Nephron (organoid): ENCODE measurements around the gene TMBIM4.
"Not testable (repeated sequence)": the region's sequence is repeated elsewhere in the genome, so short reads cannot be mapped to it uniquely, and the experiment has no call there.

Experiments used
- H3K27ac Mint-ChIP-seq, 3 experiments: 2 replicates each; pipeline ENCODE4 v1.8.0; 2020; ENCODE audit warnings: mixed read lengths in 3 of 3, mild to moderate bottlenecking in 2 of 3, moderate library complexity in 1 of 3
- H3K27me3 Mint-ChIP-seq: 2 replicates; pipeline ENCODE4 v1.8.0; 2021; ENCODE audit warnings: low read depth, mild to moderate bottlenecking, moderate library complexity, mixed read lengths
- H3K36me3 Mint-ChIP-seq: 2 replicates; pipeline ENCODE4 v1.8.0; 2020; ENCODE audit warnings: low read depth, mixed read lengths
- H3K4me1 Mint-ChIP-seq: 2 replicates; pipeline ENCODE4 v1.8.0; 2020; ENCODE audit warnings: mixed read lengths
- H3K4me3 Mint-ChIP-seq, 3 experiments: 2 replicates each; pipeline ENCODE4 v1.8.0; 2020; ENCODE audit warnings: mild to moderate bottlenecking in 3 of 3, mixed read lengths in 3 of 3, moderate library complexity in 2 of 3
- H3K9me3 Mint-ChIP-seq: 2 replicates; pipeline ENCODE4 v1.8.0; 2020; ENCODE audit warnings: mixed read lengths
- TF ChIP-seq, protein P1 (sequence below), 3 experiments: fragments of 200-600 bp; sonication (generic); IDR thresholded peaks; one replicate each; pipeline ENCODE4 v1.5.0; 2021; ENCODE audit warnings: antibody characterized with exemption in 3 of 3; ENCODE audit not compliant: unreplicated experiment in 3 of 3

TMBIM4 gene

DNA sequence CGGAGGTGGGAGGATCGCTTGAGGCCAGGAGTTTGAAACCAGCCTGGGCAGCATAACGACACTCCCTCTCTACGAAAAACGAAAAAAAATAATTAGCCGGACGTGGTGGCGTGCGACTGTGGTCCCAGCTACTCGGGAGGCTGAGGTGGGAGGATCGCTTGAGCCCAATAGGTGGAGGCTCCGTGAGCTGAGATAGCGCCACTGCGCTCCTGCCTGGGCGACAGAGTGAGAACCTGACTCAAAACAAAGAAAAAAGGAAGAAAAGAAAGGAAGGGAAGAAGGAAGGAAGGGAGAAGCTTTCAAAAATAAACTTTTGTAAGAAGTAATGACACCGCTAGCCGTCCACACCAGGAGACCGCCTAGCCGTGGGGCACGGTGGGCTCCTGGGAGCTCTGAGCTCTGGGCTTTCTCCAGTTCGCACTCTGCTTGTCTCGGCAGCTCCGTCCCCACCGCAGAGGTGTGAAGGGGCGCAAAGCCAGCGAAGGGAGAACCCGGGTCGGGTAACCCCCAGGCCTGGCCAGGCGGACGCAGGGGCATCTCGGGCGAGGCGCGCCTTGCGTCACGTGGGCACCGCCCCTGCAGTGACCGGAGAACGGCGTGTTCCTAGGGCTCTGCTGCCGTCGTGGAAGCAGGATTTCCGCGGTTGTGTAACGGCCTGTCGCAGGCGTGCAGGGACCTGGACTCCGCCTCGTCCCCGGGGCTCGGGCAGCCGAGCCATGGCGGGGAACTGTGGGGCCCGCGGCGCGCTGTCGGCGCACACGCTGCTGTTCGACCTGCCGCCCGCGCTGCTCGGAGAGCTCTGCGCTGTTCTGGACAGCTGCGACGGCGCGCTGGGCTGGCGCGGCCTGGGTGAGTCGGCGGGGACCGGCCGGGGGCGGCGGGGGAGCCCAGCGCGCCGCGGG is 19.0 kb upstream of the TMBIM4 start, which contains the start of gene IRAK3:
Gene IRAK3, plus strand, starts transcription at position 631 of the 902 bp plus-strand sequence. Its CDS starts 86 bp downstream, at position 717.
- peak within 1 kb of the TSS; percentile 58 to 77 (median 75) for H3K4me3 Mint-ChIP-seq
- peaks cover 31% of the 10 kb centered on the region for H3K27me3 Mint-ChIP-seq
- no peak within 1 kb of the TSS for H3K27ac Mint-ChIP-seq
- TF ChIP-seq, protein P1, sequence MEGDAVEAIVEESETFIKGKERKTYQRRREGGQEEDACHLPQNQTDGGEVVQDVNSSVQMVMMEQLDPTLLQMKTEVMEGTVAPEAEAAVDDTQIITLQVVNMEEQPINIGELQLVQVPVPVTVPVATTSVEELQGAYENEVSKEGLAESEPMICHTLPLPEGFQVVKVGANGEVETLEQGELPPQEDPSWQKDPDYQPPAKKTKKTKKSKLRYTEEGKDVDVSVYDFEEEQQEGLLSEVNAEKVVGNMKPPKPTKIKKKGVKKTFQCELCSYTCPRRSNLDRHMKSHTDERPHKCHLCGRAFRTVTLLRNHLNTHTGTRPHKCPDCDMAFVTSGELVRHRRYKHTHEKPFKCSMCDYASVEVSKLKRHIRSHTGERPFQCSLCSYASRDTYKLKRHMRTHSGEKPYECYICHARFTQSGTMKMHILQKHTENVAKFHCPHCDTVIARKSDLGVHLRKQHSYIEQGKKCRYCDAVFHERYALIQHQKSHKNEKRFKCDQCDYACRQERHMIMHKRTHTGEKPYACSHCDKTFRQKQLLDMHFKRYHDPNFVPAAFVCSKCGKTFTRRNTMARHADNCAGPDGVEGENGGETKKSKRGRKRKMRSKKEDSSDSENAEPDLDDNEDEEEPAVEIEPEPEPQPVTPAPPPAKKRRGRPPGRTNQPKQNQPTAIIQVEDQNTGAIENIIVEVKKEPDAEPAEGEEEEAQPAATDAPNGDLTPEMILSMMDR (IDR thresholded peaks at IDR 0.05; ENCODE audit: unreplicated experiment in 3 of 3) = no peak
- H3K9me3 Mint-ChIP-seq = peaks cover 7% of the 10 kb centered on the region
- no peaks in the 10 kb centered on the region for H3K36me3 Mint-ChIP-seq
- no peaks in the 10 kb centered on the region for H3K4me1 Mint-ChIP-seq

DNA sequence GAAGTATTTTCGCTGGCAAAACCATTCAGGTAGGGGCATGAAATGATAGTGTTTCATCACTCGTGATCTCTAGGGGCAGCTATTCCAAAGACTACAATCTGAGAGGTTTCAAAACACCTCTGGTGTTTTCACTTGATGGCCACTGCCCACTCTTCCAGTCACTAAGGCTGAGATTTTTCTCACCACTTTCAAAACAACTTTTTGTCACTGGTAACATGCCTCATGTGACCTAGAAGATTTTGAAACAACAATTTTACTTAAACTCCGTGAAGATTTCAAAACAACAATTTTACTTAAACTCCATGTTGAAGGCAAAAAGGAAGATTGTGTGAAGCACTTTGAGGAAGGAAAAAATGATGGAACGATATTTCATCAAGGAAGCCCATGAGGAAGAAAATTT is 18.0 kb upstream of the TMBIM4 start:
- peaks cover 31% of the 10 kb centered on the region for H3K27me3 Mint-ChIP-seq
- peaks cover 7% of the 10 kb centered on the region for H3K9me3 Mint-ChIP-seq
- TF ChIP-seq, protein P1 (IDR thresholded peaks at IDR 0.05; ENCODE audit: unreplicated experiment in 3 of 3) = no peak
- peak overlapping the region; percentile 26 to 77 (median 51) for H3K4me3 Mint-ChIP-seq
- H3K36me3 Mint-ChIP-seq = no peaks in the 10 kb centered on the region
- no peak overlapping the region for H3K27ac Mint-ChIP-seq
- H3K4me1 Mint-ChIP-seq = no peaks in the 10 kb centered on the region

DNA sequence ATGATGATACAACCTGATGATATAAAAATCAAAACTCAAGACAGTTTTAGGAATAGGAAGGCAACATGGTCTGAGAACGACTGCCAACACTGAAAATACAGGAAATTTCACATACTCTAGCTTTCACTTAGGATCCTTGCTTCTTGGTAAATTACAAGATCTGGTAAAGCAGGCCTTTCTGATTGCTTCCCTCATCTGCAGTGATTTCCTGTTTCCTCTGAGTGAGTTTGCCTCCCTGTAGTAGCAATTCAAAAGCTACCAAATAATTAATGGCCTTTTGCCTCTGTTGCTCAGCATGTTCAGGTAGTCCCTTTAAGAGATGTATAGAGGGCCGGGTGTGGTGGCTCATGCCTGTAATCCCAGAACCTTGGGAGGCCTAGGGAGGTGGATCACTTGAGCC is 17.2 kb upstream of the TMBIM4 start:
- Mint-ChIP-seq H3K36me3 (no peaks in the 10 kb centered on the region), H3K4me3 (peak overlapping the region in 2 of 3 experiments; percentile 23 to 36), H3K27ac (no peak overlapping the region), H3K9me3 (peaks cover 7% of the 10 kb centered on the region), H3K4me1 (no peaks in the 10 kb centered on the region), H3K27me3 (peaks cover 36% of the 10 kb centered on the region)
- TF ChIP-seq, protein P1 (IDR thresholded peaks at IDR 0.05; ENCODE audit: unreplicated experiment in 3 of 3) = no peak

DNA sequence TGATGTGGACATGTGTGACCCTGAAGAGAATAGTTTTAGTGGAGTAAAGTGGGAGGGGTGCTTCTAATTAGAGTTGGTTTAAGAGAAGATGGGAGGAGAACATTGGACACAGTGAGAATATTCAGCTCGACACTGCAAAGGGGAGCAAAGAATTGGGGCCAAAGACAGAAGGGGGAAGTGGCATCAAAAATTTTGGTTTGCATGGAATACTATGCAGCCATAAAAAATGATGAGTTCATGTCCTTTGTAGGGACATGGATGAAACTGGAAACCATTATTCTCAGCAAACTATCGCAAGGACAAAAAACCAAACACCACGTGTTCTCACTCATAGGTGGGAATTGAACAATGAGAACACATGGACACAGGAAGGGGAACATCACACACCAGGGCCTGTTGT is 15.0 kb upstream of the TMBIM4 start:
- H3K36me3 Mint-ChIP-seq, H3K4me1 Mint-ChIP-seq, H3K9me3 Mint-ChIP-seq, H3K27ac Mint-ChIP-seq, H3K4me3 Mint-ChIP-seq: not testable (repeated sequence)
- H3K27me3 Mint-ChIP-seq = peaks cover 32% of the 10 kb centered on the region

DNA sequence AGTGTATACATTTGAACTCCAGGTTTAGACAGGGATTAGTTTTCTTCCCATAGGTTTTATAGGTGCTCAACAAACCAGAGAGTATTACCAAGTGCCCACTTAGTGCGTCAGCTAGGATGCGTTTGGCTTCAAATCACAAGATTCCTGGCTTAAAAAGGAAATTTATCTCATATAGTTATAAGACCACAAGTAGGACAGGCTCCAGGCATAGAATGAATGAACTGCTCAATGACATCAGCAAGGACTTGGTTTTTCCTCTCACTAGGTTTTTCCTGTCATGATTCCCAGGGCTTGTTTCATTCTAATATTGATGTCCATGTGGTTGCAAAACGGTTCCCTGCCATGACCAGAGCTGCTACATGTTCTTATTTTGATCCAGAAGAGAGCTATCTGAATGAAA is 13.2 kb upstream of the TMBIM4 start:
- Mint-ChIP-seq H3K4me1 (no peaks in the 10 kb centered on the region), H3K27ac (no peak overlapping the region), H3K4me3 (no peak overlapping the region)

DNA sequence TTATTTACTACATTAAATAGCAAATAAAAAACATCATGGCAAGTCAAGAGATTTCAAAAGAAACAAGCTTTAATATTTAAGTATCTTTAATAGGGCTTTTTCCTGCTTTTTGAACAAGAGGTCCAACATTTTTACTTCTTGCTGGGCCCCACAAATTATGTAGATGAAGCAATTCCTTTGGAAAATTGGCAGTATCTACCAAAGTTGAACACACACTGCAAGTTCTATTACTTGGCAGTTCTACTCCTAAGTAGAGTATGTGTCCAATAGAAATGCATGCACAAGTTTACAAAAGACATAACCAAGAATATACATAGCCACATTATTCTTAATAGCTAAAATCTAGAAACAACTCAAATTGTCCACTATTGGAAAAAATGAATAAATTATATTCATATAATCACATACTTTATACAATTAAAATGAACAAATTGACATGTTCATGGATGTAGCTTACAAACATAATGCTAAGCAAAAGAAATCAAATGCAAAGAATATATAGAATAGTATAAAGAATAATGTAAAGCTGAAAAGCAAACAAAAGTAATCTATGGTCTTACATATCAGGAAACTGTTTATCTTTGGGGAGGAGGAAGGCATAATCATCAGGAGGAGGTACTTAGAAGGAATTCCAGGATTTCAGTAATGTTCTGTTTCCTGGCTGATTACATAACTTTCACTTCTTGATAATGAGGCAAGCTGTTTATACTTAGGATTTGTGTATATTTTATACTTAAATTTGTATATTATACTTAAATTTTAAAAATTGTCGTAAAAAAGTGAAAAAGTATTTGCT is 6.5 kb upstream of the TMBIM4 start:
- Mint-ChIP-seq H3K36me3 (no peaks in the 10 kb centered on the region), H3K27ac (peak overlapping the region in 1 of 3 experiments; percentile 15), H3K27me3 (no peaks in the 10 kb centered on the region), H3K4me3 (no peak overlapping the region), H3K9me3 (peaks cover 7% of the 10 kb centered on the region), H3K4me1 (no peaks in the 10 kb centered on the region)
- TF ChIP-seq, protein P1 (IDR thresholded peaks at IDR 0.05; ENCODE audit: unreplicated experiment in 3 of 3) = no peak

More for the DNA sequence above, 13.2 kb upstream of the TMBIM4 start:
- Mint-ChIP-seq H3K27me3 (peaks cover 23% of the 10 kb centered on the region), H3K36me3 (no peaks in the 10 kb centered on the region), H3K9me3 (peaks cover 7% of the 10 kb centered on the region)
- TF ChIP-seq, protein P1 (IDR thresholded peaks at IDR 0.05; ENCODE audit: unreplicated experiment in 3 of 3) = no peak

DNA sequence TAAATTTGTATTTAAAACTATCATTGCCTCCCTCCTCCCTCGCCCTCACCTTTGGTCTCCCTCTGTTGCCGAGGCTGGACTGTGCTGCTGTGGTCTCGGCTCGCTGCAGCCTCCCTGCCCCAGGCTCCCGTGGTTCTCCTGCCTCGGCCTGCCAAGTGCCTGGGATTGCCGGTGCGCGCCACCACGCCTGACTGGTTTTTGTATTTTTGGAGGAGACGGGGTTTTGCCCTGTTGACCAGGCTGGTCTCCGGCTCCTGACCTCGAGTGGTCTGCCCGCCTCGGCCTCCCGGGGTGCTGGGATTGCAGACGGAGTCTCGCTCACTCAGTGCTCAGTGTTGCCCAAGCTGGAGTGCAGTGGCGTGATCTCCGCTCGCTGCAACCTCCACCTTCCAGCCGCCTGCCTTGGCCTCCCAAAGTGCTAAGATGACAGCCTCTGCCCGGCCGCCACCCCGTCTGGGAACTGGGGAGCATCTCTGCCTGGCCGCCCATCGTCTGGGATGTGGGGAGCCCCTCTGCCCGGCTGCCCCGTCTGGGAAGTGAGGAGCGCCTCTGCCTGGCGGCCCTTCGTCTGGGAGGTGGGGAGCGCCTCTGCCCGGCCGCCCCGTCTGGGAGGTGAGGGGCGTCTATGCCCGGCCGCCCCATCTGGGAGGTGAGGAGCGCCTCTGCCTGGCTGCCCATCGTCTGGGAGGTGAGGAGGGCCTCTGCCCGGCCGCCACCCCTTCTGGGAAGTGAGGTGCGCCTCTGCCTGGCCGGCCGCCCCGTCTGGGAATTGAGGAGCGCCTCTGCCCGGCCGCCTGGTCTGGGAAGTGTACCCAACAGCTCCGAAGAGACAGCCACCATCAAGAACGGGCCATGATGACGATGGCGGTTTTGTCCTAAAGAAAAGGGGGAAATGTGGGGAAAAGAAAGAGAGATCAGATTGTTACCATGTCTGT is 4.9 kb upstream of the TMBIM4 start:
- not testable (repeated sequence) for H3K36me3 Mint-ChIP-seq, H3K4me3 Mint-ChIP-seq
- H3K9me3 Mint-ChIP-seq = peaks cover 11% of the 10 kb centered on the region

More for the DNA sequence above, 4.9 kb upstream of the TMBIM4 start:
- H3K27me3 Mint-ChIP-seq, H3K4me1 Mint-ChIP-seq, H3K27ac Mint-ChIP-seq: not testable (repeated sequence)
